K562 (cell line): ENCODE data around the gene TULP4. TPM values are rescaled to one million over a fixed set of nuclear protein-coding genes. Genes with fewer than 3 reads are reported as not detected.

Experiments
- ATAC-seq: fragments of 200-7000 bp; cut with Tn5 transposase; 3 replicates; pipeline ENCODE4 v1.9.1; 2020; ENCODE audit warnings: moderate library complexity
- BruUV-seq: library from RNA; stranded (reverse); fragments of 400-500 nt; replicated peaks from 2 replicates; lab custom pipeline; 2021; lab: Mats Ljungman, UMichigan
- CTCF ChIA-PET: fragments of 300-600 bp; formaldehyde crosslinking; extraction: SDS; loops from one replicate; lab custom pipeline; 2021; ENCODE audit warnings: low intra/inter-chr PET ratio; lab: Yijun Ruan, JAX
- POLR2A ChIA-PET: fragments of 300-600, 350-650 bp; sonication (Branson Sonifier 250); formaldehyde crosslinking; extraction: SDS; loops from one replicate; lab custom pipeline; 2021; ENCODE audit warnings: antibody characterized with exemption, inconsistent platforms; lab: Yijun Ruan, JAX
- DNase-seq, 4 experiments: peaks; one replicate each; pipeline versions ENCODE4 v3.0.0 to v3.0.0-alpha.2; 2011 to 2018; ENCODE audit warnings: low spot score in 3 of 4, mixed read lengths in 3 of 4; ENCODE audit errors: extremely low read depth in 1 of 4
- FAIRE-seq: peaks from 2 replicates; lab custom pipeline; 2011; peaks lifted over from hg19 to GRCh38; lab: Jason Lieb, UNC
- H2AFZ ChIP-seq: 2 replicates; pipeline ENCODE4 v1.6.0; 2011; ENCODE audit warnings: low read depth, low read length, control low read depth, inconsistent platforms
- H3K27ac ChIP-seq: fragments of 200-600 bp; 3 replicates; pipeline ENCODE4 v1.8.0; 2011; ENCODE audit warnings: low read depth, mild to moderate bottlenecking, control low read depth, inconsistent platforms, low read length, moderate library complexity, mixed read lengths; ENCODE audit errors: extremely low read depth
- H3K27me3 ChIP-seq, 2 experiments: fragments of 300-600 bp in 1 of 2; 2 replicates in 1 of 2; 3 replicates in 1 of 2; pipeline versions ENCODE4 v1.6.0 to v1.8.0; 2011; ENCODE audit warnings: inconsistent platforms in 2 of 2, low read length in 2 of 2, mild to moderate bottlenecking in 1 of 2, mixed read lengths in 1 of 2, moderate library complexity in 1 of 2; ENCODE audit not compliant: control insufficient read depth in 2 of 2, insufficient read depth in 2 of 2
- H3K36me3 ChIP-seq: fragments of 300-600 bp; 3 replicates; pipeline ENCODE4 v1.8.0; 2011; ENCODE audit warnings: mild to moderate bottlenecking, low read length, inconsistent platforms; ENCODE audit not compliant: control insufficient read depth, insufficient read depth
- H3K4me1 ChIP-seq, 2 experiments: fragments of 200-600 bp in 1 of 2; replicated peaks in 1 of 2; 2 replicates in 1 of 2; 3 replicates in 1 of 2; pipeline versions ENCODE4 v1.5.1 to v1.8.0; 2011; ENCODE audit warnings: inconsistent platforms in 2 of 2, low read length in 2 of 2, mild to moderate bottlenecking in 1 of 2, mixed read lengths in 1 of 2, moderate library complexity in 1 of 2; ENCODE audit not compliant: control insufficient read depth in 2 of 2, insufficient read depth in 2 of 2
- H3K4me2 ChIP-seq: 2 replicates; pipeline ENCODE4 v1.6.1; 2011; ENCODE audit warnings: low read length, control low read depth, inconsistent platforms, mixed read lengths; ENCODE audit not compliant: insufficient read depth
- H3K4me3 ChIP-seq: fragments of 200-600 bp; sonication (generic), shearing (Covaris generic); 2 replicates; pipeline ENCODE4 v1.5.1; 2016; ENCODE audit warnings: control low read depth, inconsistent platforms
- H3K79me2 ChIP-seq: fragments of 200-600 bp; 3 replicates; pipeline ENCODE4 v1.8.0; 2011; ENCODE audit warnings: low read length, inconsistent platforms; ENCODE audit not compliant: control insufficient read depth, insufficient read depth
- H3K9ac ChIP-seq, 2 experiments: 2 replicates each; pipeline versions ENCODE4 v1.6.0 to v1.6.1; 2011; ENCODE audit warnings: low read depth in 2 of 2, low read length in 2 of 2, control low read depth in 1 of 2, inconsistent platforms in 1 of 2, mild to moderate bottlenecking in 1 of 2, mixed read lengths in 1 of 2; ENCODE audit not compliant: insufficient read depth in 1 of 2
- H3K9me1 ChIP-seq: one replicate; pipeline ENCODE4 v1.6.0; 2011; ENCODE audit warnings: inconsistent platforms, mild to moderate bottlenecking, low read length, moderate library complexity; ENCODE audit not compliant: control insufficient read depth, insufficient read depth
- H3K9me3 ChIP-seq: replicated peaks from 2 replicates; pipeline ENCODE4 v1.5.1; 2011; ENCODE audit warnings: low read depth, low read length, inconsistent platforms; ENCODE audit not compliant: control insufficient read depth, insufficient read depth
- H4K20me1 ChIP-seq: replicated peaks from 2 replicates; pipeline ENCODE4 v1.6.1; 2011; ENCODE audit warnings: low read length, inconsistent platforms, mixed read lengths; ENCODE audit not compliant: control insufficient read depth, insufficient read depth
- CHD4 ChIP-seq: fragments of 200-600 bp; sonication (generic); IDR thresholded peaks from 3 replicates; pipeline ENCODE4 v1.6.1; 2012; ENCODE audit warnings: low read depth, mild to moderate bottlenecking, mixed read lengths, low read length, inconsistent platforms; ENCODE audit not compliant: insufficient read depth, insufficient replicate concordance, poor library complexity, severe bottlenecking
- MIER1 ChIP-seq: fragments of 450-650 bp; IDR thresholded peaks from 2 replicates; pipeline ENCODE4 v1.6.1; 2016; ENCODE audit warnings: antibody characterized with exemption, mild to moderate bottlenecking, low read depth
- NR0B1 ChIP-seq: fragments of 450-650 bp; IDR thresholded peaks from one replicate; pipeline ENCODE4 v1.6.1; 2018; ENCODE audit warnings: mild to moderate bottlenecking, moderate library complexity; ENCODE audit not compliant: partially characterized antibody
- SMARCA4 ChIP-seq: fragments of 450-650 bp; IDR thresholded peaks from 2 replicates; pipeline ENCODE4 v1.6.1; 2016
- SPI1 ChIP-seq: IDR thresholded peaks from 2 replicates; pipeline ENCODE4 v1.6.1; 2011; ENCODE audit warnings: low read depth, low read length, control low read depth, borderline replicate concordance
- TCF3 ChIP-seq: sonication (generic); formaldehyde crosslinking; IDR thresholded peaks from 2 replicates; pipeline ENCODE4 v1.4.0; 2020; ENCODE audit warnings: mild to moderate bottlenecking, missing genetic modification reagents
- WGBS: fragments of 100-300 bp; shearing (Covaris generic); methylation state at CpG from one replicate; pipeline ENCODE4 v1.1.6; 2016; ENCODE audit warnings: low coverage, mixed read lengths; ENCODE audit not compliant: insufficient coverage; ENCODE audit errors: missing lambda C conversion rate; 5-methylcytosine and 5-hydroxymethylcytosine counted together
- in situ Hi-C: fragments of 300-500 bp; cut with MboI; formaldehyde crosslinking; loops from 4 replicates; pipeline ENCODE4 v1.15.0; 2018; ENCODE audit warnings: inconsistent platforms, mixed read lengths
- intact Hi-C: fragments of 100-400 bp; cut with micrococcal nuclease; formaldehyde crosslinking; loops from 2 replicates; pipeline ENCODE4 v1.14.2; 2022
- polyA plus RNA-seq, 8 experiments: library from polyadenylated mRNA; depleted of rRNA in 4 of 8; stranded (reverse) in 5 of 8; unstranded in 3 of 8; fragments of >200 nt; fragmentation: Nextera tagmentation in 2 of 8; fragmentation: Illumina TruSeq in 1 of 8; extraction: Ambion mirVana in 2 of 8; extraction: Trizol in 1 of 8; gene quantifications; 2 replicates each; pipeline versions ENCODE4 v1.2.1 to v1.2.3, GENCODE V29; 2011 to 2014; ENCODE audit warnings: inconsistent platforms in 1 of 8, missing spikeins in 1 of 8
- total RNA-seq, 7 experiments: library from RNA; depleted of rRNA in 6 of 7; stranded (reverse); fragments of >200 nt in 6 of 7; fragmentation: Illumina TruSeq in 2 of 7; extraction: Trizol in 2 of 7; gene quantifications; 2 replicates each; pipeline versions ENCODE4 v1.2.1 to v1.2.3, GENCODE V29; 2011 to 2021; ENCODE audit warnings: low replicate concordance in 1 of 7

The TULP4 gene
- total and polyA plus RNA-seq, 9 of the 15 experiments (the other 6 are each of a cell fraction or from before 2014, with no cell fraction given), result 1.2 to 50.4 (median 11.0) TPM

- no peak overlapping the region for H2AFZ ChIP-seq
- BruUV-seq, result no TSS peak
- H3K9me1 ChIP-seq, result no peaks in the 10 kb centered on the region
- TF ChIP-seq SMARCA4, result no peak
- no peak for TF ChIP-seq MIER1
- TF ChIP-seq TCF3, result no peak
- no peak for TF ChIP-seq CHD4
- no peak for TF ChIP-seq SPI1
- no peak for TF ChIP-seq NR0B1
- H3K9me3 ChIP-seq, result no peaks in the 10 kb centered on the region
- H3K27me3 ChIP-seq, result no peaks in the 10 kb centered on the region
- CTCF ChIA-PET, result no interaction called here
- no peaks in the 10 kb centered on the region for H4K20me1 ChIP-seq
- intact Hi-C loops (no loop called here), in situ Hi-C loops (no loop called here)
- H3K27ac ChIP-seq, result no peak overlapping the region
- H3K4me2 ChIP-seq, result no peak overlapping the region
- WGBS, result 84% methylated on average over 3 of the region's 3 CpGs
- H3K36me3 ChIP-seq, result no peaks in the 10 kb centered on the region
- no peak overlapping the region for H3K9ac ChIP-seq
- FAIRE-seq (no peak), DNase-seq (no peak), ATAC-seq (no peak)
- POLR2A ChIA-PET, result no interaction called here
- H3K4me1 ChIP-seq, result no peaks in the 10 kb centered on the region; a peak in 1 of 5 replicates
- H3K79me2 ChIP-seq, result no peaks in the 10 kb centered on the region
- H3K4me3 ChIP-seq, result no peak overlapping the region
These were observed 42.6 kb upstream of the TULP4 start for GRCh38 chr6:158269657-158270056.
